ENCODE results near the gene CNTFR.

GRCh38 chr9:34579808-34580163, 9.7 kb downstream of the CNTFR start:
- TF ChIP-seq POLR2A (IDR thresholded peaks at IDR 0.05), result no peak
- no peak for TF ChIP-seq CTCF (IDR thresholded peaks at IDR 0.05)
